ENCODE results near the gene SYNE2. TPM values are rescaled to one million over a fixed set of nuclear protein-coding genes. Genes with fewer than 3 reads are reported as not detected.

The SYNE2 gene
- polyA plus RNA-seq, 3 donors = 99.9 to 107 (median 102) TPM

Other genes starting within 250 kb of the SYNE2 start
- 10 to 100 TPM; 24.6 to 28.3 (median 24.8) TPM for gene WDR89, start 211.1 kb upstream of the SYNE2 start, polyA plus RNA-seq (ENCODE audit: insufficient read length in 3 of 3)
- gene SGPP1, start 124.9 kb upstream of the SYNE2 start, polyA plus RNA-seq (ENCODE audit: insufficient read length in 3 of 3) = 10 to 100 TPM; 29.4 to 32.5 (median 31.8) TPM

Data from right renal cortex interstitium (tissue), 3 donors.